Measurements from ENCODE around the gene PSMB10.

Gene PSMB10

GRCh38 chr16:67888331-67888730, 48.3 kb downstream of the PSMB10 start:
- DNase-seq (ENCODE audit: low read depth in 2 of 2), result no peak

GRCh38 chr16:67886387-67886786, 50.3 kb downstream of the PSMB10 start:
- no peak overlapping the region for H3K4me3 ChIP-seq (replicated peaks in 1 of 2; ENCODE audit: low read depth in 2 of 2, low read length in 2 of 2)
- no peak for TF ChIP-seq CTCF (IDR thresholded peaks at IDR 0.05; ENCODE audit: low read depth, low read length)
- DNase-seq (ENCODE audit: low read depth in 2 of 2), result no peak

More at GRCh38 chr16:67888331-67888730, 48.3 kb downstream of the PSMB10 start:
- TF ChIP-seq CTCF (IDR thresholded peaks at IDR 0.05; ENCODE audit: low read depth, low read length), result no peak
- H3K4me3 ChIP-seq (replicated peaks in 1 of 2; ENCODE audit: low read depth in 2 of 2, low read length in 2 of 2), result no peak overlapping the region

- TF ChIP-seq CTCF (IDR thresholded peaks at IDR 0.05; ENCODE audit: low read depth, low read length), result no peak
- no peak for DNase-seq (ENCODE audit: low read depth in 2 of 2)
- no peak overlapping the region for H3K4me3 ChIP-seq (replicated peaks in 1 of 2; ENCODE audit: low read depth in 2 of 2, low read length in 2 of 2)
These were observed 50.7 kb downstream of the PSMB10 start for GRCh38 chr16:67885976-67886375.

- no peak overlapping the region for H3K4me3 ChIP-seq (replicated peaks in 1 of 2; ENCODE audit: low read depth in 2 of 2, low read length in 2 of 2)
- DNase-seq (ENCODE audit: low read depth in 2 of 2), result no peak
- TF ChIP-seq CTCF (IDR thresholded peaks at IDR 0.05; ENCODE audit: low read depth, low read length), result no peak
These were observed 51.1 kb downstream of the PSMB10 start for GRCh38 chr16:67885545-67885944.

- DNase-seq (ENCODE audit: low read depth in 2 of 2), result peak; percentile 91 to 93
These were observed 52.0 kb downstream of the PSMB10 start, which contains the start of gene NRN1L for GRCh38 chr16:67884684-67885083. NRN1L (plus strand) TSS chr16:67884885; CDS start chr16:67884904, 19 bp downstream.

More at GRCh38 chr16:67884684-67885083, 52.0 kb downstream of the PSMB10 start, which contains the start of gene NRN1L:
- H3K4me3 ChIP-seq (replicated peaks in 1 of 2; ENCODE audit: low read depth in 2 of 2, low read length in 2 of 2), result no peak within 1 kb of the TSS
- TF ChIP-seq CTCF (IDR thresholded peaks at IDR 0.05; ENCODE audit: low read depth, low read length), result no peak
